ENCODE results near the gene TMEM213.

The TMEM213 gene

DNA sequence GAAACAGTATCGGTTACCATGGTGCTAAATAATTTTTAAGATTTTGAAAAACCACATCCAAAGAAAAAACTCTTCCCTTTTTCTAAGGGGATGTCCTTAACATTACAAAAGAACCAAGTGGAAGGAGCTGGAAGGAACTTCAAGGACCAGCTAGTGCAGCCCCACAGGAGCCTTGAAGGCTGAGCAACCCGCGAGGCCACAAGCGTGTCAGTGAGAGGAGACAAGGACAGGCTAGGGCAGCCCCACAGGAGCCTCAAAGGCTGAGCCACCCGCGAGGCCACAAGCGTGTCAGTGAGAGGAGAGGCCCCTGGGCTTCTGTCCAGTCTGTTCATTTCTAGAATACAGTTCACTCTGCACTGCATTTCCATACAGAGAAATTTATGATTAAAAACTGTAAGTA, 80.3 kb downstream of the TMEM213 start:
- DNase-seq, result no peak

DNA sequence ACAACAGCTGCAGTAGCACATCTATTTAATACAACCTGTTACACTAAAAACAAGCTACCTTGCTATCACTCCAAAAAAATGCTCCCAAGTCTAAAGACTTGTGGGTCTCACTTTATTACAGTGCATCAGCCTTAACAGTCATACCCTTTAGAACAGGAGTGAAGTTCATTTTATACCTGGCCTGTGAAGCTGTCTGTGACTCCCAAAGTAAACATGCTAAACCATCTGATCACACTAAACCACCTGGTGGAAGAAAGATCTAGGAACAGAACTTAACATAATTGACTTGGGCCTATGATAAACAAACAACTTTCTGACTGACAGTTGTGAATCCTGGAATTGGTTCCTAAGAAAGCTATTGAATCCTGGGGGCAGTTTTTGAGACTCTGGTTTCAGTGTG, 81.1 kb downstream of the TMEM213 start:
- no peak for DNase-seq

DNA sequence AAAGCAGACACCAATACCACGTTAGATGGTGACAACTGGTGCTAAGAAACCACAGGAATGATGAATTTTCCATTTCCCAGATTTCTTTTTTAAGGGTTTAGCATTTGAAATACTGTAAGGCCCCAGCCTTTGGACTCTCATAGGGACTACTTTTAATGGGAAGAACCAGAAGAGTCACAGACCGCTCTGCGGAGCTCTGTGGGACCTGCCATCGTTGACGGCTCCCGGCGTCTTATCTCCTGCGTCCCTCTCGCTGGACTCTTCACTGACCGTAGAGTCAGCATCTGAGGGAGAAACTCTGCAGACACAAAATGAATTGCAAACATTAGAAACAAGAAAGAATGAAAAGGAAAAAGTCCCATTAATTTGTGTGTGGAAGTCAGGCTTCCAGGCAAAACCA, 81.6 kb downstream of the TMEM213 start:
- no peak for DNase-seq

DNA sequence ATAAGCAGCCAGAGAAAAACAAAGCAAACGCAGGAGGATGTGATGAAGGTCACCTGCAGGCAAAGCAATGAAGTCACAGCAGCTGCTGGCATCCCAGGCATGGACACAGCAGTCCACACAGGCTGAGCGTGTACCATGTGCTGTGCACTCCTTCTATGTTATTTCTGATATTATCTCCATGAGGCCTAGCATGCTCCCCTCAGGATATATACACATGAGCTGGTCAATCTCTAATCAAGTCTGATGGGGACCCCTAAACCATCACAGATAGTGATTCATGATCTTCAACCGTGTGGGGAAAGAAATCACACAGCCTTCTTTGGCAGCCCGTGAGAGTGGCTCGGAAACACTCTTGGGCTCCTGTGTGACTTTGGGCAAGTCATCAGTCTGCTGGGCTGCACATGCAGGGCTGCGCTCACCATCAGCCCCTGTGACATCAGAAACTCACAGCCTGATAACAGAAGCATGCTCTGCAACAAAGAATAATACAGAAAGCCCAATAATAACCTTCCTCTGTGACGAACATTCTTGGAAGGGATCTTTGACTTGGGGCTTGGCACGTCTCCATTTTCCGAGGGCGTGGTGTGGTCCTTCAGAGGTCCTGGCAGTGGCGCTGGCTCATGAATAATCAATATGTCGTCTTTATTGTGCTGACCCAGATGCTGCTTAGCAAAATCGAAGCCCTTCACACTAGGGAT, 83.2 kb downstream of the TMEM213 start:
- DNase-seq, result no peak

DNA sequence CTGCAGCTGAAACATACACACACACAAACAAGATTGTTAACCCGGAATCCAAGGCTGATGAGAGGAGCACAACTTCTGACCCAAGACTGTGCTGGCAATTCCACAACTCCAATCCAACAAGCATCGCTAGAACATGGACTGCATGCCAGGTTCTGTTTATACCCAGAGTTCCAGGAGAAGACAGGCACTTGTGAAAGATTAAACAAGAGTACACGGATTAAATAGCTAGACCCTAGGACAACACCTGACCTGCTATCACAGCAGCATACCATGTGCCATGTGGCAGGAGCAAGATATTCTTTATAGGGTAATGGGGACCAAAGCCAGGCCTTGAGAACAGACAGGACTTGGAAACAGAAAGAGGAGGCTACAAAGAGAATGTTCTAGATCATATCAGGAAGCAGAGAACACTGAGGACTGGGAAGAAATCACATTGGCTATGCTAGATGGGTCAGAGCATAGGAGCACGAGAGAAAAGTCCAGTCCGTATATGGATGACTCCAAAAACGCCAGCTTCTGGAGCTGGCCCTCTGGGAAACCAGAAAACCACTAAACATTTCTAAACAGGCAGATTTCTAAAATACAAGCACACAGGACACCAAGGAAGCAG, 83.9 kb downstream of the TMEM213 start:
- DNase-seq, result no peak

DNA sequence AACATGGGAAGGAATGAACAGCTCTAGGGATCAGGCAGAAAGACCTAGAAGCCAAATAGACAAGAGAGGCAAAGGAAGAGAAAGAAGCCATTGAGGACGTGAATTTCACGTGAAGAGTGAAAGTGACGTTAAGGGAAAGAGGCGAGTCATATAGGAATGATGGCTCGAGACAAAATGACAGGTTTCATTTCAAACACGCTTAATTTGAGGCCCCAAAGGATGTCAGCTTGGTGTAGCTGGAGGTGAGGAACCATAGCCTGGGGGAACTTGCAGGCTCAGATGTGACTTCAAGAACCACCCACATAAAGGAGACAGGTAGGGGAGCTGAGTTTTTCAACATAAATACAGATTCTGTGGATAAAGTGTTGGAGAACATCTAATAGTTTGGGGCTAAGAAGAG, 84.5 kb downstream of the TMEM213 start:
- no peak for DNase-seq

DNA sequence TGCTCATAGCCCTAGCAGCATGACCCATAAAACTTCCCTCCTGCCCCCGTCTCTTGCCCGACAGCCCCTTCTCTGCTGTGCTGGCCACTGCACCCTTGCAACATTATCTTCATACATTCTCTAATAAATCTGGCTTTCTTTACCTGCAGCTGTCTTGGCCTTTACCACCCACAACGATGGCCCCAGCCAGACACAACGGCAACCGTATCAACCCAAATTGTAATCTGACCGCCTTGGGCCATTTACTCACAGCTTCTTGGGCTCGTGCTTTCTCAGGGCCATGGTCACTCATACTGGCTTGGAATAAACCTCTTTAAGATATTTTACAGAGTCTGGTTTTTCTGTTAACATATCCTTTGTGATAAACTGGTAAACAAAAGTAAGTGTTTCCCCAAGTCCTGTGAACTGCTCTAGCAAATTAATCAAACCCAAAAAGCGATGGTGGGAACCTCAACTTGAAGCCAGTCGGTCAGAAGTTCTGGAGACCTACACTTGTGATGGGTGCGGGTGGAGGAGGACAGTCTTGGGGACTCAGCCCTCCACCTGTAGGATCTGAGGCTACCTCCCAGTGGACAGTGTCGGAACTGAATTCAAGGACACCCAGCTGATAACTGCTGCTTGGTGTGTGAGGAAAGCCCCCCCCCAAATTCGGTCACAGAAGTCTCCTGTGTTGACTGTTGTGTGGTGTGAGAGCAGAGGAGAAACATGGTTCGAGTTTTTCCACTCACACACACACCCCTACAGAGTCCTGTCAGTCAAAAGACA, 87.8 kb downstream of the TMEM213 start:
- no peak for DNase-seq

DNA sequence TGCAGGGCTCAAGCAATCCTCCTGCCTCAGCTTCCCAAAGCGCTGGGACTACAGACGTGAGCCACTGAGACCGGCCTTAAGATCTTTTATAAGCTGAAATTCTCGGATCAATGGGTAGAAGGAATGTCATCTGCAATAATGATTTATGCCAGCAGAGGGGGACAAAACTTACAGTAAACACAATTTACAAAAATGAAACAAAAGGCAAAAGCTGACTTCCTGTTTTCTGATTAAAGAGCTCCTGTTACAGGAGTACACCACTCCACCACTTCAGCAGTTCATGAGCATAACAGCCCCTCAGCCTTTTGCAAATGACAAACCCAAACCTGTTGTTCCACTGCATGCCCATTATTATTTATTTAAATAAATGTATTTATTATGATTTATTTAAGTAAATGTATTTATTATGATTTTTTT, 88.7 kb downstream of the TMEM213 start:
- DNase-seq, result no peak

DNA sequence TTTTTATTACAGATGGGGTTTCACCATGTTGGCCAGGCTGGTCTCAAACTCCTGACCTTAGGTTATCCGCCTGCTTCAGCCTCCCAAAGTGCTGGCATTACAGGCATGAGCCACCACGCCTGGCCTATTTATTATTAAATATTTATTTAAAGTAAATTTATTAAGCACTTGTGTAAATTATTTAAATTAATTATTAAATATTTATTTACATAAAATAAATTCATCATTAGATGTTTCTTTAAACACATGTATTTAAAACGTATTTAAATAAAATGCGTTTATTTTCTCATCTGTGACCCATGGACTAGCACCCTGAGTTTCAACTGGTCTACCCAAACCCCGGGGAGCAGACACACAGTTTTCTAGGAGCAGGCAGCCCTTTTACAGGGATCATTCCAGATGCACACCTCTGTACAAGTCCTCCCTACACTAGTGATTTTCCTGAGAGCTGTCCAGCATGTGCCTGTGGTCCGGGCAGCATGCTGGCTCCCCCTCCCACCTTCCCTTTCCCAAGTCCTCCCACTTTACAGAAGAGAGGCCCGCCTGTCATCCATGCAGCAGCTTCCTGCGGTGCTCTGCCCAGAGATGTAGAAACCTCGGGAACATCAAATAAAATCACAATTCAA, 89.4 kb downstream of the TMEM213 start:
- no peak for DNase-seq
